GM18867 (cell line): ENCODE data around the gene CAMTA2.
A peak's percentile ranks its signal among the peaks of the same experiment; 100 is the strongest.
"Not testable (repeated sequence)": the region's sequence is repeated elsewhere in the genome, so short reads cannot be mapped to it uniquely, and the experiment has no call there.

Experiments used
- ATAC-seq: cut with Tn5 transposase; IDR thresholded peaks from one replicate; pipeline ENCODE4 v1.9.1; 2021; ENCODE audit warnings: mild to moderate bottlenecking, moderate library complexity; ENCODE audit not compliant: unreplicated experiment

Gene CAMTA2

GRCh38 chr17:4986951-4987766, at the start of gene CAMTA2:
Gene CAMTA2, minus strand, starts transcription at chr17:4987675. Its CDS starts 1,453 bp downstream, at chr17:4986222.
- ATAC-seq, result peak; percentile 79

GRCh38 chr17:5035315-5035714, 47.8 kb upstream of the CAMTA2 start, which contains the start of gene SLC52A1:
Gene SLC52A1, minus strand, starts transcription at chr17:5035426. Its CDS starts 820 bp downstream, at chr17:5034606.
- ATAC-seq, result no peak

GRCh38 chr17:5034651-5035050, 47.2 kb upstream of the CAMTA2 start:
- no peak for ATAC-seq

- ATAC-seq, result no peak
Observed at GRCh38 chr17:5034063-5034462, 46.6 kb upstream of the CAMTA2 start.

- ATAC-seq, result no peak
Observed at GRCh38 chr17:5033352-5034015, 46.0 kb upstream of the CAMTA2 start.

- ATAC-seq, result no peak
Observed at GRCh38 chr17:5032865-5033264, 45.4 kb upstream of the CAMTA2 start.

- ATAC-seq, result peak; percentile 55
Observed at GRCh38 chr17:5031365-5032082, 44.0 kb upstream of the CAMTA2 start.

- not testable (repeated sequence) for ATAC-seq
Observed at GRCh38 chr17:5030168-5030567, 42.7 kb upstream of the CAMTA2 start.

- ATAC-seq, result no peak
Observed at GRCh38 chr17:5027916-5028315, 40.4 kb upstream of the CAMTA2 start.

- no peak for ATAC-seq
Observed at GRCh38 chr17:5027299-5027698, 39.8 kb upstream of the CAMTA2 start.

GRCh38 chr17:5024604-5025003, 37.1 kb upstream of the CAMTA2 start:
- ATAC-seq, result no peak

GRCh38 chr17:5023588-5024147, 36.2 kb upstream of the CAMTA2 start:
- no peak for ATAC-seq

GRCh38 chr17:5022171-5022711, 34.8 kb upstream of the CAMTA2 start:
- ATAC-seq, result no peak

GRCh38 chr17:5020502-5021023, 33.1 kb upstream of the CAMTA2 start:
- ATAC-seq, result no peak

- no peak for ATAC-seq
Observed at GRCh38 chr17:5019475-5019956, 32.0 kb upstream of the CAMTA2 start.

GRCh38 chr17:5014357-5014756, 26.9 kb upstream of the CAMTA2 start:
- ATAC-seq, result no peak

- no peak for ATAC-seq
Observed at GRCh38 chr17:5011928-5012327, 24.5 kb upstream of the CAMTA2 start.

GRCh38 chr17:5003214-5003867, 15.9 kb upstream of the CAMTA2 start:
- ATAC-seq, result no peak

- no peak for ATAC-seq
Observed at GRCh38 chr17:5002121-5002788, 14.8 kb upstream of the CAMTA2 start.
